RCC 7860 (cell line): ENCODE data around the gene USP48.

Experiments used
- DNase-seq: peaks from one replicate; pipeline ENCODE4 v3.0.0-alpha.2; 2015; ENCODE audit warnings: low spot score
- FAIRE-seq: peaks from 2 replicates; lab custom pipeline; 2012; peaks lifted over from hg19 to GRCh38; lab: Jason Lieb, UNC

The USP48 gene

GRCh38 chr1:21659099-21659923 is 123.6 kb downstream of the USP48 start:
- DNase-seq (peak; percentile 28), FAIRE-seq (no peak)

DNA sequence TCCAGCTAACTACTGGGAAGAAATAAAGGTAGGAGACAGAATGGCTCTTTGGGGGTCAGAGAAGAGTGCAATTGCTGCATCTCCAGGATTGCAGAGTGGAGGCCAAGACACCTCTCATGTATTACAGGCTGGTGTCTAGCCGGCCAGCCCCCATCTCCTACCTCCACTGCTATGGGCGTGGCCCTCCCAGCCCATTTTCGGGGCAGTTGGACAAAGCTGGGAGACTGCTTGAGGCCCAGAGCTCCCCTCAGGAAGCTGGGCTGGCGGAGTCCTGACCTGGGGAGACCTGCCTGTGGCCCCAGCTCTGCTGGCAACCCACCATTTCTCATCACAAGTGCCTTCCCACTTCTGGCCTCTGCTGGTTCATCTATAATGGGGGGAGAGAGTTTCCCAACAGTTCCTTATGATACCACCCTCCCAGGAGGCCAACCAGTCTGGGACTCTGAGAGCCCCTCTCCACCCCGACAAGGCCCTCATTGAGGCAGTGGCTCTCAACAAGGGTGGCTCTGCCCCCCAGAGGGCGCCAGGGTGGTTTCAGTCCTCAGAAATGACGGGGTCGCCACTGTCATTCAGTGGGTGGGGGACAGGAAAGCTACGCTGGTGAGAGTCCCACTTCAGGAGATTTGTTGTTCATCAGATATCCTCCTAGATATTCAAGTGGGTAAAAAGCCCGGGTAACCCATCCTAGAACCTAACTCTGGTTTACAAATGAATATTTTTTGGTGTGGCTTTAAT is 125.3 kb downstream of the USP48 start:
- no peak for DNase-seq

DNA sequence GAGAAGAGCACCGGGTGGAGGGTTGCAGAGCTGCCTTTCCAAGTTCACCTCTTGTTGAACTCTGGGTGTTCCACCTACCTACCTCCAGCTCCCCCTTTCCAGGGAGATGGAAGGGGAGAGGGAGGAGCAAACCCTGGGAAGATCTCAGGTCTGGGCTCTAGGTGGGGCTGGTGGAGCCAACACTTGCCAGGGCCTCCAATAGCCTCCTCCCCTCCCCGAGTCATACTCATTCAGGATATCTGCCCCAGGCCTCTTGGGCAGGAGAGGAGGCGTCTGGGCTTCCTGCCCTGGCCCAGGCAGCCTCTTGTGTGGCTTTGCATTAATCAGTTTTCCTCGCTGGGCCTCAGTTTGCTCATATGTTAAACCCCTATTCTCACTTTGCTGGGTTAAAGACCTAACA is 127.2 kb downstream of the USP48 start:
- FAIRE-seq: no peak
- peak; percentile 37 for DNase-seq

More for the DNA sequence above, 125.3 kb downstream of the USP48 start:
- FAIRE-seq: no peak

GRCh38 chr1:21655259-21655658 is 127.7 kb downstream of the USP48 start:
- FAIRE-seq: no peak
- DNase-seq: no peak

- FAIRE-seq (no peak), DNase-seq (no peak)
These were observed 128.7 kb downstream of the USP48 start for GRCh38 chr1:21654209-21654608.

DNA sequence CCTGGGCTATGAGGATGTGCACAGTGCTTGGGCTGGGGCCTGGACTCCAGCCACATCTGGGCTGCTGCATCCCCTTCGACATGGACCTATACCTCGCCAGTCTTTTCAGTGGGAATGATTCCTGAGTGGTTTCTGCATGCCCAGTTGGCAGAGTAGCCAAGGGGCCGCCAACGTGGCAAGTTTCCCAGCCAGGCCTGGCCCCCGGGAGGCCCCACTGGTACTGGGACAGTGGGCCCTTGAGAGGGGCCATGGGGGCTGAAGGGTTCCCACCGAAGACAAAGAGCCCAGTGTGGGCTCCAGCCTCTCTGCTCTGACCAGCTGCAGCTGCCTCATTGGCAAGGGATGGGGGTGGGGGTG is 129.2 kb downstream of the USP48 start:
- no peak for DNase-seq
- no peak for FAIRE-seq

- FAIRE-seq (no peak), DNase-seq (no peak)
These were observed 129.8 kb downstream of the USP48 start for GRCh38 chr1:21652937-21653743.

- FAIRE-seq (no peak), DNase-seq (no peak)
These were observed 130.6 kb downstream of the USP48 start for GRCh38 chr1:21652101-21652936.

DNA sequence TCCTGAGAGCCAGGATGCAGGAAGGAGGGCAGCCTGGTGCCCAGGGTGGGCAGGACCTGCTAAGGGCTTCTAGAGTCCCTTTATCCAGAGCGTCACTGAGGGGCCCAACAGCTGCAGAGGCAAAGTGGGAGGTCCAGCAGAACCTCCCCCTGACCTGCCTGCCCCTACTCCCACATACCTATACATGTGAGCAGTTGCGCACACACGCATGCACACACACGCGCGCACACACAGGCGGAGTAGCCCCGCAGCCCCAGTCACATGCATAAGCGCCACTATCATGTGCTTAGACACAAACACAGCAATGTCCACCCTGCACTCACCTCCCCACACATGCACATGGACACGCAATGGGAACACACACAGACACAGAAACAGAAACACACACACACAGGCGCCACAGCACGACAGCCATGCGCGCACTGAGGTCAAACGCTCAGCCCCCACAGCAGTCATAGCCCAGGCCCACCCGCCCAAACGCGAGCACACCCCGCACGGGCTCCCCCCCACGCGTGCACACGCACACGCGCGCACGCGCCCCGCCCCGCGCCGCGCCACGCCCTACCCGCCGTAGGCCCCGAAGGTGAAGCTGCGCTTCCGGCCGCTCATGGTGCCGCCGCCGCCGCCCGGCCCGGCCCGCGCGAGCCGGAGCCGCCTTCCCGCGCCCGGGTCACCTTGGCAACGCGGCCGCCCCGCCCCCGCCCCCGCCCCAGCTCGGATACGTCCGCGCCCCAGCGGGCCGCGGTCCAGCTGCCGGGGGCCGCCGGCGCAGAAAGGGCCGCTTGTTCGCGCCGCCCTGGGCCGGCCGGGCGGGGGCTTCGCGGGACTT is 131.5 kb downstream of the USP48 start:
- DNase-seq (no peak), FAIRE-seq (no peak)

DNA sequence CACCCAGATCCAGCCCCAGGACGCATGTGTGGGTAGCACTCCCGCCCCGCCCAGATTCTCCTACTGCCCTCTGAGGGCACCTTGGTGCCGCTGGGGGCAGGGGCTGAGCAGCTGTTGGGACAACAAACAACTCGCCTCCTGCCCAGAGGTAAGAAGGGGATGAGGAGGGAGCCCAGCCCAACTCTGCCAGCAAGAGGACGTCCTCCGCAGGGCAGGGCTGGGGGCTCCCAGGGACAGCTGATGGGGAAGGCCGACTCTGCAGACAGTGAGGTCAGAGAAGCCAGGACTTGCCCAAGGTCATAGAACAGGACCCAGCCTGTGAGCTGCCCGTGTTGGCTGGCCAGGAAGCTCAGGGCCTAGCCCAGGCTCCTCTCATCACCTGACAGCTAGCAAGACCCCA is 132.5 kb downstream of the USP48 start:
- no peak for DNase-seq
- no peak for FAIRE-seq

- DNase-seq: no peak
- no peak for FAIRE-seq
These were observed 133.6 kb downstream of the USP48 start for GRCh38 chr1:21649315-21649714.

GRCh38 chr1:21648791-21649190 is 134.2 kb downstream of the USP48 start:
- DNase-seq (no peak), FAIRE-seq (no peak)

GRCh38 chr1:21648352-21648730 is 134.6 kb downstream of the USP48 start:
- DNase-seq (no peak), FAIRE-seq (no peak)

DNA sequence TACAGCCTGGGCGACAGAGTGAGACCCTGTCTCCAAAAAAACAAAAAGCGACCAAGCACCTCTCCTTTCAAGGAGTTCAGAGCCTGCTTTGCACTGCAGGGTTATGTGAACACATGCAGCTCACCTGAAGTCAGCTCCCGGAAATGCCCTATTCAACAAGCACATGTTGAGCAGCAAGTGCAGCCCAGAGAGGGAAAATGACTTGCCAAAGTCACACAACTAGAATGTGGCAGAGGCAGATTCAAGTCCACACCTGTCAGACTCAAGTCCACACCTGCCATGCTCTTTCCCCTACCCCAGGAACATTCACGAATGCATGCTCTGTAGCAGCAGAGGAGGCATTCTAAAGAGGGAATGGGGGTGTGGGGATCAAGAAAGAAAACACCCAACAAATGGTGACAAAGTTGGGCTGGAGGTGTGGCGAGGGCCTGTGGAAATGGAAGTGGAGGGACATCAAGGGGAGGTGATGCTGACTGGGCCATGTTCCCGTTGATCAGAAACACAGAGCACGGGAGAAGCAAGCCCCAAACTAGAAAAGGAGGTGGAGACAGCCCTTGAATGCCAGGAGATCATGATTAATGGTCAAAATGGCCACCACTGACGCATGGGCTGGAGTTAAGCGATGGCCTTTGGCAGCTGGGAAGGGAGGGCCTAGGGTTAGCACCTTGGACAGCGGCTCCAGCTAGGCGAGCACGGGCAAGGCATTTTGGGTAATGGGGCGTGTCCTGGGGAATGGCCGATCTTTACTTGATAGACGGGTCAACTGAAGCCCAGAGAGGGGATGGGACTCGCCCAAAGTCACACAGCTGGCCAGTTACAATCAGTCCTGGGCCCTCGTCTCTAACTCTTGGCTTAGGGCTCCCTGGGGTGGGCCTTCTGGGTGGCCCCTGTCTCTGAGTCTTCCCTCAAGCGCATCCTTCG is 135.3 kb downstream of the USP48 start:
- FAIRE-seq (no peak), DNase-seq (peak; percentile 30)

DNA sequence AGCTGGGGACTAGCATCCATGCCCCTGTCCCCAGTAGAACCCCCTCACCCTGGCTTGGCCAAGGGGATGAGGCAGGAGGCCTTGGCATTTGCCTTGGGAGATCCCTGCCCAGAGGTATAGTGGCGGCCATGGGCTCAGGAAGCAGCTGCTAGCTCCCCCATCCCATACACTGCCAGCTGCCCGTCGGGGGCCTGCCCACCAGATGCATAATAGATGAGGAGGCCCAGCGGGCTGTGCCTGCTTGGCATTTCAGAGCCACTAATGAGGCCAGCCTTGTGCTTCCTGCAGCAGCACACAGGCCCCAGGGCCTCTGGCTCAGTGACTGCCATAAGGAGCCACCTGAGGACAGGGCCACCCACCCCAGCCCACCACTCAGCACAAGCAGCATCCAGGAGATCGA is 137.4 kb downstream of the USP48 start:
- DNase-seq: no peak
- no peak for FAIRE-seq

GRCh38 chr1:21644906-21645305 is 138.0 kb downstream of the USP48 start:
- DNase-seq: peak; percentile 28
- no peak for FAIRE-seq

GRCh38 chr1:21644348-21644747 is 138.6 kb downstream of the USP48 start:
- no peak for DNase-seq
- FAIRE-seq: no peak

DNA sequence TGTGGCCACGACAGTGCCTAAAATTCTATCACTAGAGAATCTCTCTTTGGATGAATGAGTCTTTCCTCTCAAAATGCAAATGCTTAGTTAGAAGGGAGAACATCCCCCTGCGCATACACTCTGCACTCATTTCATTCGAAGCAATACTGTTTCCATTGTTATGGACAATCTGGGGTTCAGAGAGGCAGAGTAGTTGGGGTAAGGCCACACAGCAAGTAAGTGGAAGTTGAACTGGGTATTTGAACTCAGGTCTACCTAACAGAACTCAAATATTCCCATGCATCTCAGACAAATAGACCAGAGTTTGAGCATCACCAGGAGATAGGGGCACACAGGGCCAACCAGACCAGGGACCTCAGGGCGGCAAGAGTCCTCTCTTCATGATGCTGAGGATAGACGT is 139.3 kb downstream of the USP48 start:
- no peak for FAIRE-seq
- DNase-seq: no peak
